ENCODE results near the gene ATP5PD.

- TF ChIP-seq EZH2phosphoT487 (IDR thresholded peaks at IDR 0.05; ENCODE audit: low read depth) (no peak), CTCF (IDR thresholded peaks at IDR 0.05; ENCODE audit: low read depth, low read length) (no peak)
These were observed 41.5 kb downstream of the ATP5PD start for GRCh38 chr17:75005291-75005690.

All from OCI-LY3 (cell line).